ENCODE data around the gene MOSPD3.

The MOSPD3 gene

DNA sequence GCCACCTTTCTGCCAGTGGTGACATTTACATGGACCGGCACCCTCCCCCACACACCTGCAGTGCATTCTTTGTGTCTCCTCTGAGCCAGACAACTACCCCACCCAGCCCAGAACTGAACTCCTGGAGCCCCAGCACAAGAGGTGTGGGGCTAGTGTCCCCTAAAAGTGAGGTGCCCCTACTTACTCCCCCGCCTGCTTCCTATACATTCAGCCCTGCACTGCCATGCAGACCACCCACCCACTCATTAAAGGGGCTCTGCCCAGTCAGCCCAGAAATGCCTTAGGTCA is 40.6 kb upstream of the MOSPD3 start:
- Mint-ChIP-seq H3K4me3 (peak overlapping the region in 2 of 3 experiments; percentile 10 to 34), H3K4me1 (peaks cover 20% of the 10 kb centered on the region), H3K27ac (peak overlapping the region; percentile 51 to 80 (median 56)), H3K27me3 (ENCODE audit: low read depth) (peaks cover 28% of the 10 kb centered on the region), H3K36me3 (ENCODE audit: low read depth) (peaks cover 11% of the 10 kb centered on the region), H3K9me3 (no peaks in the 10 kb centered on the region)
- TF ChIP-seq, protein P1, sequence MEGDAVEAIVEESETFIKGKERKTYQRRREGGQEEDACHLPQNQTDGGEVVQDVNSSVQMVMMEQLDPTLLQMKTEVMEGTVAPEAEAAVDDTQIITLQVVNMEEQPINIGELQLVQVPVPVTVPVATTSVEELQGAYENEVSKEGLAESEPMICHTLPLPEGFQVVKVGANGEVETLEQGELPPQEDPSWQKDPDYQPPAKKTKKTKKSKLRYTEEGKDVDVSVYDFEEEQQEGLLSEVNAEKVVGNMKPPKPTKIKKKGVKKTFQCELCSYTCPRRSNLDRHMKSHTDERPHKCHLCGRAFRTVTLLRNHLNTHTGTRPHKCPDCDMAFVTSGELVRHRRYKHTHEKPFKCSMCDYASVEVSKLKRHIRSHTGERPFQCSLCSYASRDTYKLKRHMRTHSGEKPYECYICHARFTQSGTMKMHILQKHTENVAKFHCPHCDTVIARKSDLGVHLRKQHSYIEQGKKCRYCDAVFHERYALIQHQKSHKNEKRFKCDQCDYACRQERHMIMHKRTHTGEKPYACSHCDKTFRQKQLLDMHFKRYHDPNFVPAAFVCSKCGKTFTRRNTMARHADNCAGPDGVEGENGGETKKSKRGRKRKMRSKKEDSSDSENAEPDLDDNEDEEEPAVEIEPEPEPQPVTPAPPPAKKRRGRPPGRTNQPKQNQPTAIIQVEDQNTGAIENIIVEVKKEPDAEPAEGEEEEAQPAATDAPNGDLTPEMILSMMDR (IDR thresholded peaks at IDR 0.05; ENCODE audit: unreplicated experiment in 3 of 3): no peak

DNA sequence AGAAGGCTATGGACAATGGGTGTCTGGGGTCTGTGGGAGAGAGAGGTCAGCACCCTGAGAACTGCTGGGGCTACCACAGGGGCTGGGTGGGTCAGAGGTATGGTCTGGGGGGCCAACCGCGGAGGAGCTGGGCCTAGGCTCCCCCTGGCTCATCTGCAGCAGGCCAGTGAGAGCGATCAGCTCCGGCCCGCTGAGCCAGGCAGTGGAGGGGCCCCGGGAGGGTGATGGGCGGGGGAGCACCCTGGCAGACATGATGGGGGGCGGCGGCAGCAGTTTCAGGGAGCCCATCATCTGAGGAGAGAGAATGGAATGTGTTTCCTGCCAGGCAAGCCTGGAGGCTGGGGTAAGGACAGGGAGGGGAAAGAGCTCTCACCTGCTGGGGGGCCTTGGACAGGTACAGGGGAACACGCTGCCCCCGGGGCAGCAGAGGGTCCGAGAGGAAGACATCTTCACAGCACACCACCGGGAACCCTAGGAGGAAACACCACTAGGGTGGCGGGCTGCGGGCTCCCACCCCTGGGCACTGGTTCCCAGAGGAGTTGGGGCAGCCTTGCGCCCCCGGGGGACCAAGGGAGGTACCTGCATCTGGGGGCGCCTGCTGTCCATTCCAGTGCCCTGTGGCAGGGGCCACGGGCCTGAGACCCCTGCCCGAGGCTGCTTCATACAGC is 39.9 kb upstream of the MOSPD3 start:
- Mint-ChIP-seq H3K4me3 (peak overlapping the region in 1 of 3 experiments; percentile 34), H3K27me3 (ENCODE audit: low read depth) (peaks cover 28% of the 10 kb centered on the region), H3K27ac (peak overlapping the region; percentile 51 to 80 (median 56)), H3K4me1 (peaks cover 17% of the 10 kb centered on the region), H3K9me3 (no peaks in the 10 kb centered on the region), H3K36me3 (ENCODE audit: low read depth) (peaks cover 11% of the 10 kb centered on the region)
- TF ChIP-seq, protein P1 (IDR thresholded peaks at IDR 0.05; ENCODE audit: unreplicated experiment in 3 of 3): no peak

DNA sequence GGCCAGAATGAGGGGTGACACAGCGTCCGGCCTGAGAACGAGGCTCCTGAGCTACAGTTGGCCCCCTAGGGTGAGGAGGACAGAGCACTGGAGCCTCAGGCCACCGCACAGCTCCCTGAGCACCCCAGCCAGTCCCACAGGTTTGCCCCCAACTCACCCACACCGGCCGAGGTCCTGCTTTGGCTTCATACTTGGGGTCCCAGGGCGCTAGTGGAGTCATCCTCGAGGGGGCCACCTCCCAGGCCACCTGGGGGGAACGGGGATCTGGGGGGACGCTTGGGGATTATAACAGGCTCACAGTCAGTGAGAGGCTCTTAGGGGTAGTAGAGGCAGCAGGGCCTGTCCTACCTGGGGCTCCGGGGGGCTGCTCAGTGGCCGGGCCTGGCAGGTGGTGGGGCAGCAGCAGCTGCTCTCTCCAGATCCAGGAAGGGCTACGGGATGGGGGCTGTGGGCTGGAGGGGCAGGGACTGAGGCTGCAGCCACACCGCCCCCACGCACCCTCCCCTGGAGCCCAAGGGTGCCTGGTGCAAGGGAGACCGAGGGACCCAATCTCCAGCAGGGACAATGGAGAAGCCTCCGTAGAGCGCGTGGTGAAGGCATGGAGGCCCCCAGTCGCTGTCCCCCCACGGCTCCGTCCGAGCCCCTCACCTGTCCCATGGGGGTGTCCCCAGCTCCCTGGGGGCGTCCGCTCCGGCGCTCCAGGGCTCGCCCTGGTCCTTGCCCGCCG is 39.2 kb upstream of the MOSPD3 start:
- Mint-ChIP-seq H3K27ac (no peak overlapping the region), H3K9me3 (no peaks in the 10 kb centered on the region), H3K36me3 (ENCODE audit: low read depth) (peaks cover 11% of the 10 kb centered on the region), H3K4me3 (no peak overlapping the region), H3K27me3 (ENCODE audit: low read depth) (peaks cover 28% of the 10 kb centered on the region), H3K4me1 (peaks cover 17% of the 10 kb centered on the region)
- TF ChIP-seq, protein P1 (IDR thresholded peaks at IDR 0.05; ENCODE audit: unreplicated experiment in 3 of 3): no peak

DNA sequence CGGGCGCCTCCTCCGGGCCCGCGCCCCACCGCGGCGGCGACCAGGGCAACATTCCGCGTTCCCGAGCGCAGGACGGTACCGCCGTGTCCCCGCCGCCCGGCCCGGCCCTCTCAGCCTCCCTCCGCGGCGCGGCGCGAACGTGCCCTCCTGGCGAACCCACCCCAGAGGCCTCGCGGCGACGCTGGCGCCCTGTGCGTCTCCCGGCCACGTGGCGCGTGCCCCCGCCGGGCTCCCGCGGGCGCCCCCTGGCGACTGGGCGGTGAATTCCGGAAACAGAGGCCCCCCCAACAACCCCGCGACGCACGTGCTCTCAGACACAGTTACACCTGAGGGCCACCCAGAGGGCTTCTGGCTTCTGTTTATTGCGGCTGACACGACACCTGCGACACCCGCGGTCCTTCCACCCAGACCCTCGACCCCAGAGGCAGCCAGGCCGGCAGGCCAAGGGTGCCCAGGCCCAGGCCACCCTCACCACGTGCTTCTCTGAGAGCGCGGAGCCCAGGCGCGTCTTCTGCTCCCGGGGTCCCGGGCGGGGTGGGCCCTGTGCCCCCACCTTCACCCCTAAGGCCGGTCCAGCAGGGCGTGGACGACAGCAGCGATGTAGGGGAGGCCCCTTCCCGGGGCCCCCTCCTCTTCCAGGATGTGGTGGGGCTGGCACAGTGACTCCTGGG is 38.5 kb upstream of the MOSPD3 start, which contains the start of gene SAP25:
Gene SAP25 (minus strand): TSS at position 210 of the 671 bp plus-strand sequence. CDS start 158 bp downstream, at position 52.
- H3K27me3 Mint-ChIP-seq (ENCODE audit: low read depth): peaks cover 26% of the 10 kb centered on the region
- TF ChIP-seq, protein P1 (IDR thresholded peaks at IDR 0.05; ENCODE audit: unreplicated experiment in 3 of 3): no peak
- no peak within 1 kb of the TSS for H3K4me3 Mint-ChIP-seq
- H3K9me3 Mint-ChIP-seq: no peaks in the 10 kb centered on the region
- no peak within 1 kb of the TSS for H3K27ac Mint-ChIP-seq
- peaks cover 13% of the 10 kb centered on the region for H3K36me3 Mint-ChIP-seq (ENCODE audit: low read depth)
- H3K4me1 Mint-ChIP-seq: peaks cover 13% of the 10 kb centered on the region

DNA sequence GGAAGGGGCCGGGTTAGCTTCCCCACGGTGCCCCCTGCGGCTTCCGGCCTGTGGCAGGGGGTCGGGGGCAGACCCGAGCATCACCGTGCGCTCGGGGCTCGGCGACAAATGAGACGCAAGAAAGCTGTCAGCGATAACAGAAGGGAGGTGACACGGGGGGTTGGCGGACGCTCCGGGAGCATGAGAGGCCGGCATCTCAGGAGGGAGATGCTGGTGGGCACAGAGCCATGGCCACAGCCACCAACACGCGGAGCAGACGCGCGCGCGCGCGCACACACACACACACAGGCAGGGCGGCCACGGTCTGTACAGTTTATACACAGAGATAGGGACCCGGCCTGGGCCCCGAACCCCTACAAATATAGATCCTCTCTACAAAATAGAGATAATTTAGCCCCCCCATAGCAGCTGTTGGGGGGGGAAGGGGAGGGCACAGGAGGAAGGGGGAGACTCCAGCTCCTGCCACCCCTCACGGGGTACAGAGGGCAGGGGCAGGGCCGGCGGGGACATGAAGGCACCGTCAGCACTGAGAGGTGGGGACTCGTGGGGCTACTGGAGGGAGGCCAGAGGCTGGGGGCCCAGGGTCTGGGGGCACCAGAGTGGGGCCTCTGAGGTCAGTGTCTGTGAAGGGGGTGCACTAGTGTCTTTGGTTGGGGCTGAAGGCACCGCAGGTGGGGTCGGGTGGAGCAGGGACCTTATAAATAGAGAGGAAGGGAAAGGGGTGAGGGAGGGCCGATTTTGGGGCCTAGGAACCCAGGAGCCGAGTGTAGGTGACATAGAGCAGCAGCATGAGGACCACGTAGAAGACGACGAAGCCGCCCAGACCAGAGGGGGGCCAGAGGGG is 37.8 kb upstream of the MOSPD3 start:
- Mint-ChIP-seq H3K4me1 (peaks cover 6% of the 10 kb centered on the region), H3K27me3 (ENCODE audit: low read depth) (peaks cover 19% of the 10 kb centered on the region), H3K4me3 (no peak overlapping the region), H3K36me3 (ENCODE audit: low read depth) (peaks cover 16% of the 10 kb centered on the region), H3K9me3 (no peaks in the 10 kb centered on the region), H3K27ac (no peak overlapping the region)
- TF ChIP-seq, protein P1 (IDR thresholded peaks at IDR 0.05; ENCODE audit: unreplicated experiment in 3 of 3): no peak

All from nephron (organoid).